Measurements from ENCODE around the gene CERS6. TPM values are rescaled to one million over a fixed set of nuclear protein-coding genes. Genes with fewer than 3 reads are reported as not detected.
A peak's percentile ranks its signal among the peaks of the same experiment; 100 is the strongest.

The CERS6 gene
- total RNA-seq, 4 donors from 2014 or later: 45.0 to 61.2 (median 56.4) TPM

DNA sequence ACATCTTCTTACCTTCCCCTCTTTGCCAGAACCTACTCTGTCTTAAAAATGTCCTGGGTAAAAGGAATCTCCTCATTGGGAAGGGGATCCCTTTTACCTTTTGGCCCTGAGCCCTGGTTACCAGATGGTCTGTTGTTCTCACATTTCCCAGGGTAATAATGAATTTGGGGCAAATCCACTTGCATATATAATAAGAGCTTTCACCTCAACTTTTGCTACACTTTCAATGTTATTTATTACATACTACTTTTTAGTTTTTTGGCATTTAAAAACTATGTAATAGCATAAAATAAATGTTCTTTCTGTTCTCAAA, 15.0 kb downstream of the CERS6 start:
- Histone ChIP-seq H3K27ac (peak overlapping the region in 3 of 4 donors; percentile 50 to 52 (median 52)), H3K4me3 (no peak overlapping the region), H3K4me1 (peaks cover 6 to 68% (median 13%) of the 10 kb centered on the region in 3 donors), H3K9me3 (no peaks in the 10 kb centered on the region), H3K27me3 (no peaks in the 10 kb centered on the region), H3K36me3 (no peaks in the 10 kb centered on the region)
- ATAC-seq: no peak
- no peak for TF ChIP-seq EP300 (IDR thresholded peaks at IDR 0.05)
- no peak for TF ChIP-seq POLR2A (IDR thresholded peaks at IDR 0.05)
- TF ChIP-seq, protein P1, sequence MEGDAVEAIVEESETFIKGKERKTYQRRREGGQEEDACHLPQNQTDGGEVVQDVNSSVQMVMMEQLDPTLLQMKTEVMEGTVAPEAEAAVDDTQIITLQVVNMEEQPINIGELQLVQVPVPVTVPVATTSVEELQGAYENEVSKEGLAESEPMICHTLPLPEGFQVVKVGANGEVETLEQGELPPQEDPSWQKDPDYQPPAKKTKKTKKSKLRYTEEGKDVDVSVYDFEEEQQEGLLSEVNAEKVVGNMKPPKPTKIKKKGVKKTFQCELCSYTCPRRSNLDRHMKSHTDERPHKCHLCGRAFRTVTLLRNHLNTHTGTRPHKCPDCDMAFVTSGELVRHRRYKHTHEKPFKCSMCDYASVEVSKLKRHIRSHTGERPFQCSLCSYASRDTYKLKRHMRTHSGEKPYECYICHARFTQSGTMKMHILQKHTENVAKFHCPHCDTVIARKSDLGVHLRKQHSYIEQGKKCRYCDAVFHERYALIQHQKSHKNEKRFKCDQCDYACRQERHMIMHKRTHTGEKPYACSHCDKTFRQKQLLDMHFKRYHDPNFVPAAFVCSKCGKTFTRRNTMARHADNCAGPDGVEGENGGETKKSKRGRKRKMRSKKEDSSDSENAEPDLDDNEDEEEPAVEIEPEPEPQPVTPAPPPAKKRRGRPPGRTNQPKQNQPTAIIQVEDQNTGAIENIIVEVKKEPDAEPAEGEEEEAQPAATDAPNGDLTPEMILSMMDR (IDR thresholded peaks at IDR 0.05): no peak
- TF ChIP-seq POLR2AphosphoS5 (IDR thresholded peaks at IDR 0.05): no peak

DNA sequence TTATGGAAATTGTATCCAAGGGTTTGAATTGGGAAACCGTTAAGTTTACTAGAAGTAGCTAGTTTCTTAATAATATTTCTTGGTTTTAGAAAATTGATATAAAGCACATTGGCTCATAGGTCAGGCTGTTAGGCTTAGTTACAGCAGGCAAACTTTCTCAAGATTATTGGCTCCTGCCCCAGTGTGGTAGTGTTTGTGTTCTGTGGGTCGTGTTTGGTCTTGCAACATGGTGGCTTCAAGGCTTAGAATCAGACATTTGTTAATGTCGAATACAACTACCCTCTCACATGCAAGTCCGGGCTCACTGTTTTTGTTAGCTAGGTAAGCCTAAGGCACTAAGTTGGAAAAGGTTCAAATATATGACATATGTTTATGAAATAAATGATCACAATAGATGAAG, 19.6 kb downstream of the CERS6 start:
- Histone ChIP-seq H3K27me3 (no peaks in the 10 kb centered on the region), H3K27ac (no peak overlapping the region), H3K4me3 (no peak overlapping the region), H3K36me3 (no peaks in the 10 kb centered on the region), H3K4me1 (peaks cover 0 to 43% (median 3%) of the 10 kb centered on the region in 3 donors), H3K9me3 (no peaks in the 10 kb centered on the region)
- TF ChIP-seq, protein P1 (IDR thresholded peaks at IDR 0.05): no peak
- TF ChIP-seq POLR2AphosphoS5 (IDR thresholded peaks at IDR 0.05) (no peak), EP300 (IDR thresholded peaks at IDR 0.05) (no peak), POLR2A (IDR thresholded peaks at IDR 0.05) (no peak)
- ATAC-seq: no peak
- WGBS, 2 donors (ENCODE audit: low coverage in 1 of 2): 82 to 86% methylated on average over 4 of the region's 4 CpGs

- no peak overlapping the region for H3K4me3 ChIP-seq
- no peaks in the 10 kb centered on the region for H3K27me3 ChIP-seq
- no peaks in the 10 kb centered on the region for H3K36me3 ChIP-seq
- H3K9me3 ChIP-seq: no peaks in the 10 kb centered on the region
- H3K4me1 ChIP-seq: peaks cover 0 to 50% (median 3%) of the 10 kb centered on the region in 3 donors
- no CpG with 5 or more reads among the region's 1 CpG for WGBS, 2 donors (ENCODE audit: low coverage in 1 of 2)
- H3K27ac ChIP-seq: no peak overlapping the region
- TF ChIP-seq, protein P1 (IDR thresholded peaks at IDR 0.05): no peak
- TF ChIP-seq POLR2AphosphoS5 (IDR thresholded peaks at IDR 0.05): no peak
- no peak for TF ChIP-seq EP300 (IDR thresholded peaks at IDR 0.05)
- TF ChIP-seq POLR2A (IDR thresholded peaks at IDR 0.05): no peak
- no peak for ATAC-seq
These were observed 22.1 kb downstream of the CERS6 start for GRCh38 chr2:168478206-168478605.

DNA sequence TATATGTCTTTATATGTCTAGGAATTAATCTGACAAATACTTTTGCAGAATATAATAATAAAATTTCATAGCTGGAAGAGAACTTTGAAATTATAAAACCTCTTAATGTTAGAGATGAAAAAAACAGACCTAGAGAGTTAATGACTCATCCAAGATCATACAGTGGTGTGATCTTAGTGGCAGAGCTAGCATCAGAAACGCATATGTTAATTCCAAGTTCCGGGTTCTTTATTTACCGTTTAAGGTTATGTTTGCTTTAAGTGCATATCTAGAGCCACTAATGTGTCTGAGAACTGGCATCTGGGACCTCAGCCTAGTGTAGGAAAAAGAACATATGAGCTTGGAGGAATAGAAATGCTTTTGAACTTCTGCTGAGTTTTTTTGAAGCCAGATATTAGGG, 24.3 kb downstream of the CERS6 start:
- WGBS, 2 donors (ENCODE audit: low coverage in 1 of 2): 37 to 55% methylated on average over 3 of the region's 3 CpGs
- Histone ChIP-seq H3K4me3 (no peak overlapping the region), H3K27ac (no peak overlapping the region), H3K9me3 (no peaks in the 10 kb centered on the region), H3K36me3 (no peaks in the 10 kb centered on the region), H3K4me1 (peaks cover 3 to 67% (median 3%) of the 10 kb centered on the region in 3 donors), H3K27me3 (no peaks in the 10 kb centered on the region)
- TF ChIP-seq, protein P1 (IDR thresholded peaks at IDR 0.05): no peak
- TF ChIP-seq POLR2A (IDR thresholded peaks at IDR 0.05) (no peak), EP300 (IDR thresholded peaks at IDR 0.05) (no peak), POLR2AphosphoS5 (IDR thresholded peaks at IDR 0.05) (no peak)
- no peak for ATAC-seq

- no peak for ATAC-seq
- H3K9me3 ChIP-seq: no peaks in the 10 kb centered on the region
- TF ChIP-seq, protein P1 (IDR thresholded peaks at IDR 0.05): no peak
- TF ChIP-seq EP300 (IDR thresholded peaks at IDR 0.05) (no peak), POLR2A (IDR thresholded peaks at IDR 0.05) (no peak), POLR2AphosphoS5 (IDR thresholded peaks at IDR 0.05) (no peak)
- H3K4me1 ChIP-seq: peaks cover 3 to 62% (median 3%) of the 10 kb centered on the region in 3 donors
- no peaks in the 10 kb centered on the region for H3K27me3 ChIP-seq
- no peaks in the 10 kb centered on the region for H3K36me3 ChIP-seq
- no peak overlapping the region for H3K27ac ChIP-seq
- no peak overlapping the region for H3K4me3 ChIP-seq
- WGBS, 2 donors (ENCODE audit: low coverage in 1 of 2): 77 to 89% methylated on average over 5 to 12 of the region's 15 CpGs
These were observed 24.9 kb downstream of the CERS6 start for GRCh38 chr2:168480825-168481585.
